Lung (tissue), 12 donors: ENCODE results near the gene SH3PXD2A. TPM values are rescaled to one million over a fixed set of nuclear protein-coding genes. Genes with fewer than 3 reads are reported as not detected.

ENCODE experiments used
- ATAC-seq: fragments of 200-7000 bp; cut with Tn5 transposase; one replicate; pipeline ENCODE4 v1.9.1; 2020; ENCODE audit warnings: moderate number of reproducible peaks; ENCODE audit not compliant: insufficient read depth, low FRiP score
- DNase-seq, 3 donors: peaks; one replicate each; pipeline ENCODE4 v3.0.0-alpha.2; 2013 to 2017
- H3K27ac ChIP-seq, 2 donors: one replicate each; pipeline ENCODE4 v1.5.1; 2013; ENCODE audit warnings: mild to moderate bottlenecking in 2 of 2, moderate library complexity in 2 of 2, control low read depth in 1 of 2, inconsistent platforms in 1 of 2, low read depth in 1 of 2, low read length in 1 of 2
- H3K27me3 ChIP-seq, 3 donors: one replicate each; pipeline ENCODE4 v1.5.1; 2013; ENCODE audit warnings: low read length in 2 of 3; ENCODE audit not compliant: control insufficient read depth in 3 of 3, insufficient read depth in 3 of 3
- H3K36me3 ChIP-seq, 4 donors: one replicate each; pipeline ENCODE4 v1.5.1; 2013; ENCODE audit warnings: low read length in 4 of 4, mild to moderate bottlenecking in 1 of 4, moderate library complexity in 1 of 4; ENCODE audit not compliant: control insufficient read depth in 4 of 4, insufficient read depth in 4 of 4
- H3K4me1 ChIP-seq, 5 donors: one replicate each; pipeline ENCODE4 v1.5.1; 2013; ENCODE audit warnings: low read length in 5 of 5, mild to moderate bottlenecking in 2 of 5, moderate library complexity in 1 of 5; ENCODE audit not compliant: control insufficient read depth in 5 of 5, insufficient read depth in 5 of 5
- H3K4me3 ChIP-seq: one replicate; pipeline ENCODE4 v1.5.1; 2013; ENCODE audit warnings: mild to moderate bottlenecking, control low read depth, moderate library complexity
- H3K9ac ChIP-seq, 2 donors: one replicate each; pipeline ENCODE4 v1.5.1; 2013; ENCODE audit warnings: low read length in 2 of 2, control low read depth in 1 of 2; ENCODE audit not compliant: insufficient read depth in 1 of 2
- H3K9me3 ChIP-seq, 4 donors: one replicate each; pipeline ENCODE4 v1.5.1; 2013; ENCODE audit warnings: low read length in 3 of 4, mild to moderate bottlenecking in 1 of 4, moderate library complexity in 1 of 4; ENCODE audit not compliant: control insufficient read depth in 4 of 4, insufficient read depth in 3 of 4
- CTCF ChIP-seq: IDR thresholded peaks from 2 replicates; pipeline ENCODE4 v1.5.1; 2012; ENCODE audit warnings: mild to moderate bottlenecking; ENCODE audit errors: control extremely low read depth, extremely low read depth
- WGBS, 2 donors: extraction: QIAGEN DNeasy Blood & Tissue Kit; methylation state at CpG; one replicate each; pipeline ENCODE4 v1.1.7; 2013; 5-methylcytosine and 5-hydroxymethylcytosine counted together
- polyA plus RNA-seq, 2 donors: library from polyadenylated mRNA; stranded (reverse); fragments of 200-250 nt; gene quantifications; one replicate each; pipeline ENCODE4 v1.2.1, GENCODE V29; 2013
- total RNA-seq, 2 donors: library from RNA; depleted of rRNA in 1 of 2; stranded (reverse); fragments of >200 nt in 1 of 2; gene quantifications; one replicate each; pipeline ENCODE4 v1.2.1, GENCODE V29; 2014 to 2021
- donor health status: control.
- donor health status: control.
- donor health status: Bipolar disorder and iron deficiency.
- donor health status: healthy.
- donor health status: DM: yes; HTN: yes; CAD: no.

Gene SH3PXD2A
- total and polyA plus RNA-seq, 4 donors, result 9.9 to 53.2 (median 29.2) TPM

- Histone ChIP-seq H3K27ac (no peak overlapping the region), H3K36me3 (peaks cover 6 to 23% (median 13%) of the 10 kb centered on the region in 4 donors), H3K9me3 (no peaks in the 10 kb centered on the region), H3K4me3 (no peak overlapping the region), H3K4me1 (peaks cover 0 to 15% (median 6%) of the 10 kb centered on the region in 5 donors), H3K9ac (no peak overlapping the region), H3K27me3 (no peaks in the 10 kb centered on the region)
- 96 to 98% methylated on average over 7 of the region's 7 CpGs for WGBS, 2 donors
- TF ChIP-seq CTCF, result no peak
- no peak for ATAC-seq
- no peak for DNase-seq
These were observed 56.9 kb downstream of the SH3PXD2A start for GRCh38 chr10:103798511-103798910.

- no peak overlapping the region for H3K27ac ChIP-seq
- ATAC-seq, result no peak
- H3K9ac ChIP-seq, result no peak overlapping the region
- no peak for DNase-seq
- H3K36me3 ChIP-seq, result peaks cover 6 to 25% (median 14%) of the 10 kb centered on the region in 4 donors
- H3K4me1 ChIP-seq, result peaks cover 3 to 13% (median 7%) of the 10 kb centered on the region in 5 donors
- H3K4me3 ChIP-seq, result no peak overlapping the region
- H3K27me3 ChIP-seq, result no peaks in the 10 kb centered on the region
- H3K9me3 ChIP-seq, result no peaks in the 10 kb centered on the region
- TF ChIP-seq CTCF, result no peak
- WGBS, 2 donors, result 93 to 94% methylated on average over 12 of the region's 12 CpGs
These were observed 57.5 kb downstream of the SH3PXD2A start for GRCh38 chr10:103797857-103798256.

- Histone ChIP-seq H3K4me1 (peaks cover 3 to 19% (median 11%) of the 10 kb centered on the region in 5 donors), H3K36me3 (peaks cover 4 to 21% (median 12%) of the 10 kb centered on the region in 4 donors), H3K4me3 (no peak overlapping the region), H3K27ac (no peak overlapping the region), H3K27me3 (no peaks in the 10 kb centered on the region), H3K9ac (no peak overlapping the region), H3K9me3 (no peaks in the 10 kb centered on the region)
- no peak for ATAC-seq
- 93 to 97% methylated on average over 4 of the region's 4 CpGs for WGBS, 2 donors
- no peak for DNase-seq
- no peak for TF ChIP-seq CTCF
These were observed 59.6 kb downstream of the SH3PXD2A start for GRCh38 chr10:103795634-103796270.
